GM19397 (cell line): Measurements from ENCODE around the gene TTLL8.

ENCODE experiments used
- ATAC-seq: cut with Tn5 transposase; IDR thresholded peaks from one replicate; pipeline ENCODE4 v1.9.1; 2021; ENCODE audit warnings: mild to moderate bottlenecking, moderate library complexity; ENCODE audit not compliant: unreplicated experiment

The TTLL8 gene

DNA sequence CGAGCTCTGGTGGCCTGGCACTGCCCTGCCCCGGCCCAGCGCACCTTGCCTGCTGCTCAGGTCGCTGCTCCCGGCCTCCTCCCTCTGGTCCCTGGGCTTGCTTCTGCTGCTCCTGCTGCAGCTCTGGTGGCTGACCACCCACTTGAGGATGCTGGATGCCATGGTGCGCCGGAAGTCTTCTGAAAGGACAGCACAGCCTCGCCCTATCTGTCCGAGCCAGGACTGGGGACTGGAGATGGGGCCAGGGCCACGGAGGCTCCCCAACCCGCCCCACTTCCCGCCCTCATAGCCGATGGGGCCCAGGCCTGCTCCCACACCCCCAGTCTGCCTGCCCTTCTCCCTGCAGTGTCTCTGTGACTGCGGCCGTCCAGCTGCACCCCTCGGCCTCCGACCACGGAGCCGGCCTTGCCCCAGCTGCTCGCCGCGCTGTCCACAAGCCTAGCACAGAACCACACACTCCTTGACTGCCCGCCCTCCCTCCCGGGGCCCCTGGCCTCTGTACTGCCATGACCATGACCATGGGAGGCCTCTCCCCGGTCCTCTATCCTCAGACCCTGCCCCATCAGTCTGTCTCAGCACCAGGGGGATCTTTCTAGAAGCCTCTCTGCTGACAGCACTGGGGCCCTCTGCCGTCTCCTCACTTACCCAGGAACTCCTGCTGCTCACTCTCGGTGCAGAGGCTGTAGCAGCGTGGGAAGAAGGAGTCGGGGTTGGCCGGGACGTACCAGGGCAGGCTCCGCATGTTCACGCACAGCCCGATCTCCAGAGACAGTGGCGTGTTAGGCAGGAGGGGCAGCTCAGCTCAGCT lies 12.7 kb downstream of the TTLL8 start:
- ATAC-seq, result no peak

DNA sequence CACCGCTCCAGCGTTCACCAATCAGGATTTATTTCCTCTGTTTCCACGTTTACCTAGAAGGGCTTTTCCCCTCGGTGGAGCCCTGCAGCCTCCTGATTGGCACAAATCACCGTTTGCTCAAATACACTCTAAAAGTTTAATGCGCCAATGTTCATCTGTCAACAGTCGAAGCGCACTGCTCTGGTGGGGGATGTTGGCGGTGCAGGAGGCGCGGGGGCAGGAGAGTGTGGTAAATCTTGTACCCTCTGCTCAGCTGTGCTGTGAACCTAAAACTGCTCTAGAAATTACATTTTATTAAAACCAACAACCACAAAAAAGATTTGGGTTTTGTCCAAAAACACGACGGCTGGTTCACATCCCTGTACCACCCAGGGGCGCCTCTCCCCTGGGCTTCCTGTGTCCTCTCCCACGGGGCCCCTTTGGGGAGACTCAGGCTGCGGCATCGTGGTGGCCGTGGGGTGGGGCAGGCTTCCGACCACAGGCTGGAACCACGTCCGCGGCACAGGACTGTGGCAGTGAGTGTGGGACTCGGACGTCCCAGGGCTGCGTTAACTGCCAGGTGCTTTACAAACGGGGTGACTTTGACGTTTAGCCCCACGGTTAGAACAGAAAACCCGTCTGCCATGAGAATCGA lies 13.5 kb downstream of the TTLL8 start:
- ATAC-seq, result no peak

GRCh38 chr22:50041361-50042065 lies 16.6 kb downstream of the TTLL8 start:
- ATAC-seq, result no peak

- no peak for ATAC-seq
Measured at GRCh38 chr22:50040717-50041116, 17.4 kb downstream of the TTLL8 start.

DNA sequence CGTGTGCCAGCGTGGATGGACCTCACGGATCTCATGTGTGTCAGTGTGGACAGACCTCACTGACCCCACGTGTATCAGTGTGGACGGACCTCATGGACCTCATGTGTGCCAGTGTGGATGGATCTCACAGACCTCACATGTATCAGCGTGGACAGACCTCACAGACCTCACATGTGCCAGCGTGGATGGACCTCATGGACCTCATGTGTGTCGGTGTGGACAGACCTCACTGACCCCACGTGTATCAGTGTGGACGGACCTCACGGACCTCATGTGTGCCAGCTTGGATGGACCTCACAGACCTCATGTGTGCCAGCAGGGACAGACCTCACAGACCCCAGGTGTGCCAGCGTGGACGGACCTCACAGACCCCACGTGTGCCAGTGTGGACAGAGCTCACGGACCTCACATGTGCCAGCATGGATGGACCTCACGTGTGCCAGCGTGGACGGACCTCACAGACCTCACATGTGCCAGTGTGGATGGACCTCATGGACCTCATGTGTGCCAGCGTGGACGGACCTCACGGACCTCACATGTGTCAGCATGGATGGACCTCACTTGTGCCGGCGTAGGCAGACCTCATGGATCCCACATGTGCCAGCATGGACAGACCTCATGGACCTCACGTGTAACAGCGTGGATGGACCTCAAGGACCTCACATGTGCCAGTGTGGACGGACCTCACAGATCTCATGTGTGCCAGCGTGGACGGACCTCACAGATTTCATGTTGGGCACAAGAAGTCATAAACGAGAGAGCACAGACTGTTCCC lies 18.2 kb downstream of the TTLL8 start:
- no peak for ATAC-seq

DNA sequence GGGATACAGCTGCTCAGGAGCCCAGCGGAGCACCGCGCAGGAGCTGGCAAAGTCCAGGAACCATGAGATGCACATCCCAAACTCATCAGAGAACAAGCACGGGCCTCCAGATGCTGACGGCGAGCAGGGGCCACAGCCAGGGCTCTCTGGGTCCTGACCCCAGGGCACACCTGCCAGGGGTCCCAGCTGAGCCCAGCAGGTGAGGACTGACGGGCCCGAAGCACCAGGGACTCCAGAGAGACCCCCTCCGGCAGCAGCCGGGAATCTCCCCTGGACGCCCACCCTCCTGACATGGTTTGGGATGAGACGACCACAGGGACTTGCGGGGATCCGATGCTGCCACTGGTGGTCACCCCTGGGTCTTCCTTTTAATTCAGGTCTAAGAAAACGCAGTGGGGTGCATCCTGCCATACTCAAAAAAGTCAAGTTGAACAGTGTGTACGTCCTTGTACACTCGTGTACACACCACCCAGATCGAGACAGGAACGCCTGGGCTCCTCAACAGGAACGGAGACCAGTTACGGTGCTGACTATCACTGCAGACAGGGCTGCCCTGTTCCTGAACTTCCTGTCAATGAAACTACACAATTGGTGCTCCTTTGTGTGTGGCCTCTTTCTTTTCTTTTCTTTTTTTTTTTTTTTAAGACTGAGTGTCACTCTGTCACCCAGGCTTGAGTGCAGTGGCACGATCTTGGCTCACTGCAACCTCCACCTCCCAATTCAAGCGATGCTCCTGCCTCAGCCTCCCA lies 21.9 kb downstream of the TTLL8 start:
- ATAC-seq, result no peak

GRCh38 chr22:50035131-50035881 lies 22.8 kb downstream of the TTLL8 start:
- ATAC-seq, result no peak

- no peak for ATAC-seq
Measured at GRCh38 chr22:50034126-50035081, 23.7 kb downstream of the TTLL8 start.

DNA sequence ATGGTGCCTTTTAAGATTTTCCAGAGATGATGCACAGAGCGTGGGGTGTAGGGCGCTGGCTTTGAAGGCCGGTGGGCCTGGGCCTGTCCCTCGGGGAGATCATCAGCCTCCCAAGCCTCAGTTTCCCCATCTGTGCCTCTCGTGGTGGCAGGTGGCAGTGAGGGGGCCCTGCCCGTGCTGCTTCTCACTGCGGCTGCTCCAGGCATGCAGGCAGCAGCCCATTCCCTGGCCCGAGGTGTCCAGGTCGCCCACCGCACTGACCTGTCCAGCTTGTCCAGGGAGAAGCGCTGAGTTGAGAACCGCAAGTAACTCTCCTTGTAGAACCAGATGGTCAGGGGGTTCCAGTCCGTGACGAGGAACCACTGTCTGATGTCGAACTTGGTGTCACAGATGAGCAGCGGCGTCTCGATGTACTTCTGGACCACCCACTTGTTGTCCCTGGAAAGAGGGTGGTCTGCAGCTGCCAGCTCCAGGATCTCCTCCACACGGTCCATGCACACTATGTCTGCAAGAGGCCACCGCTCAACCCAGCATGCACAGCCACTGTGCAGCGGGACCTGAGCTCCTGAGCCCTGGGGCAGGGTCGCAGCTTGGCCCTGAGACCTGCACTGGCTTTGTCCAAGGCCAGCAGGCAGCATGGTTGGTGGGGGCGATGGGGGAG lies 25.0 kb downstream of the TTLL8 start:
- no peak for ATAC-seq

DNA sequence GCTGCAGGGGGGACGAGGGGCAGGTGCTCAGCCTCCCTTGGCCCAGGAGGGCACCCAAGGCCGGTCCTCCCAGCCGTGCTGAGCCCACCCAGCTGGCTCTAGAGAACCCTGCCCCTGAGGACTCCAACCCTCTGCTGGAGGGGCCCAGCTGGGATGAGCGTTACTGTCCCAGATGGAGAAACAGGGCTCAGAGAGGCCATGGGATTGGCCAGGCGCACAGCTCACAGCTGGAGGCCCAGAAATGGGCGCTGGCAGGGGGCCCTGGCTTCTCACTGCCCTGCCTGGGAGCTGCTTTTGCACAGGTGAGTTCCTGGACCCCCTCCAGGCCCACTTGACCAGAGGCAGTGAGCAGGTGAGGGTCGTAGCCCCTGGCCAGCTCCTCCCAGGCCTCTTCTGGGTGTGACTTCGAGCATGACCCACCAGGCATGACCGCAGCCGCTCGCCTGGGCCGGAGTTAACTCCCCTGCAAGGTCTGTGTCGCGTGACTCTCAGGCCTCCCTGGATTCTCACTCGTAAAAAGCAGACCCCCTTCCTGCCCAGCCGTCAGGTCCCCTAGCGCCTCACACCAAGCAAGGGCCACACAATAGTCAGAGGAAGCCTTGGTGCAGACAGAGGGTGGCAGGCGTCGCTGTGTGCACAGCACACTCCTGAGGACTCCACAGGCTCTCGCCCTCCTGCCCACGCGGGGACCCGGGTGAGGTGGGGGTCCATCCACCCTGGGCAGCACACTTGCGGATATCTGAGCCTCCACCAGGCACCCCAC lies 25.8 kb downstream of the TTLL8 start:
- ATAC-seq, result no peak

DNA sequence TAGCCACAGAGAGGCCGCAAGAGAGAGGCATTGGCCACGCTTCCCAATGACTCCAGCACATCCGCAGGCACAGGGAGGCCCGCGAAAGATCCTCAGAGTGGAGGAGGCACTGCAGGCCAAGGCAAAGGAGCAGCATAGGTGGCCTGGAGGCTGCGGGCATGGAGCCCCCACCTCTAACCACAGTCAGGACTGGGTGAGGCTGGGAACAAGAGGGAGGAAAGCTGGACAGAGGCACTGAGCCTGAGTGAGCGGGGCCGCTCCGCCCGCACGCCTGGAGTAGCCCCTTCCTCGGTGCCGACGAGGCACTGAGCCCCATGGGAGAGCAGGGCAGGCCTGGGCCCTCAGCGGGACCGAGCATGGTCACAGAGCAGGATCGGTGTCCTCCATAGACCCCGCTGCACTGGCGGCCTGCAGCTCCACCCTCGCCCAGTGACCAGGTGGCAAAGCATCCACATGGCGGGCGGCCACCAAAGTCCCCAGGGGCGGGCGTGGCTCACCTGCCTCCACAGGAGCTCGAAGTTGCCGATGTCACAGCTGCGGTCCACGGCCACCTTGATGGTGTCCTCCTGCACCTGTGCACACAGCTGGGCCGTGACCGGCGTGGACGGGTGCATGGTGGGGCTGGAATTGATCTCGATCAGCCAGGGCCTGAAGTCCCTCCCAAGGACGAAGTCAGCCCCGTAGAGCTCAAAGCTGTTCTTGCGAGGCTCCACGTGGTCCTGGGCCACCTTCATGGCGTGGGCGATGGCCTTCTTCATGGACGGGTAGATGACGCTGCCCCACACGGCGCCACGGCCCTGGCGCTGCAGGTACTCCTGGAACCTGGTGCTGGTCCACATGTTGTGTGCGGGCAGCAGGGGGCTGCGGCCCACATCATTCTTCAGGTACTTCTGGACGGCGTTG lies 26.7 kb downstream of the TTLL8 start:
- ATAC-seq, result no peak

GRCh38 chr22:50030297-50031188 lies 27.6 kb downstream of the TTLL8 start:
- ATAC-seq, result no peak

GRCh38 chr22:50027639-50028537 lies 30.2 kb downstream of the TTLL8 start:
- ATAC-seq, result no peak

GRCh38 chr22:50025993-50026392 lies 32.1 kb downstream of the TTLL8 start:
- ATAC-seq, result no peak
